ENCODE results near the gene ARHGAP9. TPM values are rescaled to one million over a fixed set of nuclear protein-coding genes. Genes with fewer than 3 reads are reported as not detected.

Gene ARHGAP9
- total RNA-seq, 1 experiment from 2014 or later = 0.92 TPM

DNA sequence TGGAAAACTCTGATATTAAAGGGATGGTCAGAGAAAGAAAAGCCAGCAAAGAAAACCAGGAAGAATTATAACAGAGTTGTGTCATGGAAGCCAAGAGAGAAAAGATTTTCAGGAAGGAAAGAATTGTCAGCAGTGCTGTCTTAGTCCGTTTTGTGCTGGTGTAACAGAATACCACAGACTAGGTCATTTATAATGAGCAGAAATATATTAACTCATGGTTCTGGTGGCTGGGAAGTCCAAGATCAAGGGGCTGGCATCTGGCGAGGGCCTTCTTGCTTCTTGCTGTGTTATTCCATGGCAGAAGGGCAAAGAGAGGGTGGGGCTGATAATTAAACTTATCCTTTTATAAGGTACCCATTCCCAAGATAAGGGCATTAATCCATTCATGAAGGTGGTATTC lies 31.0 kb downstream of the ARHGAP9 start:
- no TSS peak for BruUV-seq (replicated peaks)
- ATAC-seq (no peak), DNase-seq (ENCODE audit: low read depth, low spot score) (no peak)
- Histone ChIP-seq H3K36me3 (ENCODE audit: control insufficient read depth, insufficient read depth, low read length) (no peaks in the 10 kb centered on the region), H3K4me3 (ENCODE audit: low read depth in 2 of 2, low read length in 2 of 2) (no peak overlapping the region), H3K27me3 (ENCODE audit: control insufficient read depth, insufficient read depth, low read length) (no peaks in the 10 kb centered on the region), H3K27ac (ENCODE audit: low read length) (no peak overlapping the region), H3K4me1 (ENCODE audit: control insufficient read depth, insufficient read depth, low read length) (no peaks in the 10 kb centered on the region), H3K9me3 (ENCODE audit: control insufficient read depth, insufficient read depth, low read depth, low read length) (no peaks in the 10 kb centered on the region)
- in situ Hi-C loops (cut with HindIII; ENCODE audit: low pct_unique_long_range_greater_than_20kb, low sequenced_read_pairs) (no loop called here), intact Hi-C loops (cut with micrococcal nuclease; ENCODE audit: unreplicated experiment) (no loop called here)
- CTCF ChIA-PET = interaction anchor here (0.6 kb wide), 1 partner anchor 56 kb away, joined by 5 read pairs; no protein-coding TSS in a partner anchor
- TF ChIP-seq TCF7L2 (IDR thresholded peaks at IDR 0.05; ENCODE audit: low read depth, low read length) (no peak), SIN3A (IDR thresholded peaks at IDR 0.05; ENCODE audit: borderline replicate concordance, insufficient read depth, low read depth, low read length) (no peak), POLR2AphosphoS5 (IDR thresholded peaks at IDR 0.05; ENCODE audit: low read depth, low read length) (no peak)
- TF ChIP-seq, protein P1, sequence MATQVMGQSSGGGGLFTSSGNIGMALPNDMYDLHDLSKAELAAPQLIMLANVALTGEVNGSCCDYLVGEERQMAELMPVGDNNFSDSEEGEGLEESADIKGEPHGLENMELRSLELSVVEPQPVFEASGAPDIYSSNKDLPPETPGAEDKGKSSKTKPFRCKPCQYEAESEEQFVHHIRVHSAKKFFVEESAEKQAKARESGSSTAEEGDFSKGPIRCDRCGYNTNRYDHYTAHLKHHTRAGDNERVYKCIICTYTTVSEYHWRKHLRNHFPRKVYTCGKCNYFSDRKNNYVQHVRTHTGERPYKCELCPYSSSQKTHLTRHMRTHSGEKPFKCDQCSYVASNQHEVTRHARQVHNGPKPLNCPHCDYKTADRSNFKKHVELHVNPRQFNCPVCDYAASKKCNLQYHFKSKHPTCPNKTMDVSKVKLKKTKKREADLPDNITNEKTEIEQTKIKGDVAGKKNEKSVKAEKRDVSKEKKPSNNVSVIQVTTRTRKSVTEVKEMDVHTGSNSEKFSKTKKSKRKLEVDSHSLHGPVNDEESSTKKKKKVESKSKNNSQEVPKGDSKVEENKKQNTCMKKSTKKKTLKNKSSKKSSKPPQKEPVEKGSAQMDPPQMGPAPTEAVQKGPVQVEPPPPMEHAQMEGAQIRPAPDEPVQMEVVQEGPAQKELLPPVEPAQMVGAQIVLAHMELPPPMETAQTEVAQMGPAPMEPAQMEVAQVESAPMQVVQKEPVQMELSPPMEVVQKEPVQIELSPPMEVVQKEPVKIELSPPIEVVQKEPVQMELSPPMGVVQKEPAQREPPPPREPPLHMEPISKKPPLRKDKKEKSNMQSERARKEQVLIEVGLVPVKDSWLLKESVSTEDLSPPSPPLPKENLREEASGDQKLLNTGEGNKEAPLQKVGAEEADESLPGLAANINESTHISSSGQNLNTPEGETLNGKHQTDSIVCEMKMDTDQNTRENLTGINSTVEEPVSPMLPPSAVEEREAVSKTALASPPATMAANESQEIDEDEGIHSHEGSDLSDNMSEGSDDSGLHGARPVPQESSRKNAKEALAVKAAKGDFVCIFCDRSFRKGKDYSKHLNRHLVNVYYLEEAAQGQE (IDR thresholded peaks at IDR 0.05; ENCODE audit: insufficient read depth in 1 of 2, low read depth in 2 of 2, low read length in 1 of 2) = no peak
- TF ChIP-seq, protein P2, sequence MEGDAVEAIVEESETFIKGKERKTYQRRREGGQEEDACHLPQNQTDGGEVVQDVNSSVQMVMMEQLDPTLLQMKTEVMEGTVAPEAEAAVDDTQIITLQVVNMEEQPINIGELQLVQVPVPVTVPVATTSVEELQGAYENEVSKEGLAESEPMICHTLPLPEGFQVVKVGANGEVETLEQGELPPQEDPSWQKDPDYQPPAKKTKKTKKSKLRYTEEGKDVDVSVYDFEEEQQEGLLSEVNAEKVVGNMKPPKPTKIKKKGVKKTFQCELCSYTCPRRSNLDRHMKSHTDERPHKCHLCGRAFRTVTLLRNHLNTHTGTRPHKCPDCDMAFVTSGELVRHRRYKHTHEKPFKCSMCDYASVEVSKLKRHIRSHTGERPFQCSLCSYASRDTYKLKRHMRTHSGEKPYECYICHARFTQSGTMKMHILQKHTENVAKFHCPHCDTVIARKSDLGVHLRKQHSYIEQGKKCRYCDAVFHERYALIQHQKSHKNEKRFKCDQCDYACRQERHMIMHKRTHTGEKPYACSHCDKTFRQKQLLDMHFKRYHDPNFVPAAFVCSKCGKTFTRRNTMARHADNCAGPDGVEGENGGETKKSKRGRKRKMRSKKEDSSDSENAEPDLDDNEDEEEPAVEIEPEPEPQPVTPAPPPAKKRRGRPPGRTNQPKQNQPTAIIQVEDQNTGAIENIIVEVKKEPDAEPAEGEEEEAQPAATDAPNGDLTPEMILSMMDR (IDR thresholded peaks at IDR 0.05) = no peak
- POLR2A ChIA-PET = no interaction called here

DNA sequence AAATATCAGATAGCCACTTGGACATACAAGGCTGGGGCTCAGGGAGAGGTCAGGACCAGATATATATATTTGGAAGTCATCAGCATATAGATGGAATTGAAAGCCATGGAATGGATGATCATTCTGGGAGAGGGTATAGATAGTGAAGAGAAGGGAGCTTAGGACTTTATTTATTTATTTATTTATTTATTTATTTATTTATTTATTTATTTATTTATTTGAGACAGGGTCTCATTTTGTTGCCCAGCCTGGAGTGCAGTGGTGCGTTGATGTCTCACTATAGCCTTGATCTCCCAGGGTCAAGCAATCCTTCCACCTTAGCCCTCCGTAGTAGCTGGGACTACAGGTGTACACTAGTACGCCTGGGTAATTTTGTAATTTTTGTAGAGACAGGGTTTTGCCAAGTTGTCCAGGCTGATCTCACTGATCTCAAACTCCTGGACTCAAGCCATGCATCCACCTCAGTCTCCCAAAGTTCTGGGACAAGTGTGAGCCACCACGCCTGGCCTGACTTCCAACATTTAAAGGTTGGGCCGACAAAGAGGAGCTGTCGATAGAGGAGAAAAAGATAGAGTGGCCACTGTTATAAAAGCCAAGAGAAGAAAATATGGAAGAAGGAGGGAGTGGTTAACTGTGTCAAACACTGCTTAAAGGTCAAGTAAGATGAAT lies 33.2 kb downstream of the ARHGAP9 start:
- Histone ChIP-seq H3K4me3 (ENCODE audit: low read depth in 2 of 2, low read length in 2 of 2) (no peak overlapping the region), H3K27me3 (ENCODE audit: control insufficient read depth, insufficient read depth, low read length) (no peaks in the 10 kb centered on the region), H3K27ac (ENCODE audit: low read length) (no peak overlapping the region), H3K36me3 (ENCODE audit: control insufficient read depth, insufficient read depth, low read length) (no peaks in the 10 kb centered on the region), H3K9me3 (ENCODE audit: control insufficient read depth, insufficient read depth, low read depth, low read length) (no peaks in the 10 kb centered on the region), H3K4me1 (ENCODE audit: control insufficient read depth, insufficient read depth, low read length) (no peaks in the 10 kb centered on the region)
- in situ Hi-C loops (cut with HindIII; ENCODE audit: low pct_unique_long_range_greater_than_20kb, low sequenced_read_pairs) (no loop called here), intact Hi-C loops (cut with micrococcal nuclease; ENCODE audit: unreplicated experiment) (no loop called here)
- ATAC-seq (no peak), DNase-seq (ENCODE audit: low read depth, low spot score) (no peak)
- TF ChIP-seq SIN3A (IDR thresholded peaks at IDR 0.05; ENCODE audit: borderline replicate concordance, insufficient read depth, low read depth, low read length) (no peak), POLR2AphosphoS5 (IDR thresholded peaks at IDR 0.05; ENCODE audit: low read depth, low read length) (no peak), TCF7L2 (IDR thresholded peaks at IDR 0.05; ENCODE audit: low read depth, low read length) (no peak)
- TF ChIP-seq, protein P1 (IDR thresholded peaks at IDR 0.05; ENCODE audit: insufficient read depth in 1 of 2, low read depth in 2 of 2, low read length in 1 of 2) = no peak
- TF ChIP-seq, protein P2 (IDR thresholded peaks at IDR 0.05) = no peak
- BruUV-seq (replicated peaks) = no TSS peak
- CTCF ChIA-PET = no interaction called here
- POLR2A ChIA-PET = no interaction called here
